Measurements from ENCODE around the gene RAD52. TPM values are rescaled to one million over a fixed set of nuclear protein-coding genes. Genes with fewer than 3 reads are reported as not detected.
A peak's percentile ranks its signal among the peaks of the same experiment; 100 is the strongest.

RAD52 gene
- polyA plus RNA-seq, 3 donors = 0.79 to 14.3 (median 1.1) TPM

- Histone ChIP-seq H3K4me2 (replicated peaks; ENCODE audit: extremely low read depth, low read length, poor library complexity, severe bottlenecking) (no peak overlapping the region), H3K36me3 (replicated peaks in 1 of 2; ENCODE audit: control insufficient read depth in 1 of 2, insufficient read depth in 2 of 2, low read length in 2 of 2) (no peaks in the 10 kb centered on the region), H2AFZ (ENCODE audit: insufficient read depth, low read depth, low read length, poor library complexity, severe bottlenecking) (no peak overlapping the region), H3K79me2 (ENCODE audit: insufficient read depth, low read length) (no peaks in the 10 kb centered on the region), H3K4me3 (replicated peaks in 1 of 3; ENCODE audit: low read depth in 2 of 3, low read length in 3 of 3) (no peak overlapping the region), H3K9ac (ENCODE audit: insufficient read depth, low read length, poor library complexity, severe bottlenecking) (no peak overlapping the region), H3K27ac (ENCODE audit: low read depth in 1 of 2, low read length in 2 of 2) (no peak overlapping the region), H3K27me3 (ENCODE audit: control insufficient read depth in 2 of 2, insufficient read depth in 2 of 2, low read length in 2 of 2) (no peaks in the 10 kb centered on the region), H4K20me1 (ENCODE audit: insufficient read depth, low read length) (no peaks in the 10 kb centered on the region), H3K9me3 (replicated peaks in 1 of 2; ENCODE audit: control insufficient read depth in 1 of 2, insufficient read depth in 1 of 2, low read length in 2 of 2) (no peaks in the 10 kb centered on the region), H3K4me1 (ENCODE audit: control insufficient read depth in 1 of 2, insufficient read depth in 2 of 2, low read length in 2 of 2) (peaks cover 5 to 6% of the 10 kb centered on the region in 2 donors)
- TF ChIP-seq, protein P1, sequence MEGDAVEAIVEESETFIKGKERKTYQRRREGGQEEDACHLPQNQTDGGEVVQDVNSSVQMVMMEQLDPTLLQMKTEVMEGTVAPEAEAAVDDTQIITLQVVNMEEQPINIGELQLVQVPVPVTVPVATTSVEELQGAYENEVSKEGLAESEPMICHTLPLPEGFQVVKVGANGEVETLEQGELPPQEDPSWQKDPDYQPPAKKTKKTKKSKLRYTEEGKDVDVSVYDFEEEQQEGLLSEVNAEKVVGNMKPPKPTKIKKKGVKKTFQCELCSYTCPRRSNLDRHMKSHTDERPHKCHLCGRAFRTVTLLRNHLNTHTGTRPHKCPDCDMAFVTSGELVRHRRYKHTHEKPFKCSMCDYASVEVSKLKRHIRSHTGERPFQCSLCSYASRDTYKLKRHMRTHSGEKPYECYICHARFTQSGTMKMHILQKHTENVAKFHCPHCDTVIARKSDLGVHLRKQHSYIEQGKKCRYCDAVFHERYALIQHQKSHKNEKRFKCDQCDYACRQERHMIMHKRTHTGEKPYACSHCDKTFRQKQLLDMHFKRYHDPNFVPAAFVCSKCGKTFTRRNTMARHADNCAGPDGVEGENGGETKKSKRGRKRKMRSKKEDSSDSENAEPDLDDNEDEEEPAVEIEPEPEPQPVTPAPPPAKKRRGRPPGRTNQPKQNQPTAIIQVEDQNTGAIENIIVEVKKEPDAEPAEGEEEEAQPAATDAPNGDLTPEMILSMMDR (IDR thresholded peaks at IDR 0.05) = no peak
- H3K4me1 Mint-ChIP-seq = peaks cover 7% of the 10 kb centered on the region
- peaks cover 0 to 3% (median 0%) of the 10 kb centered on the region in 7 donors for H3K9me3 Mint-ChIP-seq
- peak overlapping the region in 1 of 7 donors; percentile 49 for H3K27ac Mint-ChIP-seq
- intact Hi-C loops (cut with micrococcal nuclease) = no loop called here
- DNase-seq = peak; percentile 18 to 48 (median 35)
- H3K36me3 Mint-ChIP-seq = no peaks in the 10 kb centered on the region
- no peak overlapping the region for H3K4me3 Mint-ChIP-seq
- peaks cover 0 to under 1% (median 0%) of the 10 kb centered on the region in 3 donors for H3K27me3 Mint-ChIP-seq (ENCODE audit: low read depth in 3 of 3)
- no CpG with 5 or more reads among the region's 6 CpGs for WGBS (ENCODE audit: insufficient coverage)
Observed at GRCh38 chr12:966724-967123, 17.2 kb upstream of the RAD52 start.

DNA sequence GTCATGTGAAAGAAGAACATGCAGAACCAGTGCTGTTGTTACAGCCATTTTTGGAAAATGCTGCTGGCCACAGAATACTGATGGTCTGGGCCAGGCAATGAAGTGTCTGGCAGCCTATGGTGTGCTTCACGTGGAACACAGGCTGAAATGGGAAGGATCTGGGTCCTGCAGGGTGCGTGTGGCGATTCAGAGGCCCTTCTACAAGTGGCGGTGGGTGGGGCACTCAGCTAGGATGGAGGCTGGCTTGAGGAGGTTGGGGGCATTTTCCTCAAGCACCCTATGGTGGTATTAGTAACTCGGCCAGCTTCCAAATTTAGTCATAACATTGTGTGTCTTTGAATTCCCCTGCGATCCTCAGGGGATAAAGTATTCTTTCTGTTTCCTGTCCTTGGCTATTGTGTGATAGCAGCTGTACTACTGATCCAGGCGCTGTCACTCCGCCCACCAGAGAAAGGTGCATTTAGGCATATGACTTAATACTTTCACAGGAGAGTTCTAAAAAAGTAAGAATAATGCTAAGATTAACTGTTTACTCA lies 9.2 kb upstream of the RAD52 start:
- Histone ChIP-seq H3K27ac (ENCODE audit: low read depth in 1 of 2, low read length in 2 of 2) (no peak overlapping the region), H2AFZ (ENCODE audit: insufficient read depth, low read depth, low read length, poor library complexity, severe bottlenecking) (no peak overlapping the region), H3K4me3 (replicated peaks in 1 of 3; ENCODE audit: low read depth in 2 of 3, low read length in 3 of 3) (no peak overlapping the region), H3K36me3 (replicated peaks in 1 of 2; ENCODE audit: control insufficient read depth in 1 of 2, insufficient read depth in 2 of 2, low read length in 2 of 2) (no peaks in the 10 kb centered on the region), H3K9ac (ENCODE audit: insufficient read depth, low read length, poor library complexity, severe bottlenecking) (no peak overlapping the region), H4K20me1 (ENCODE audit: insufficient read depth, low read length) (no peaks in the 10 kb centered on the region), H3K9me3 (replicated peaks in 1 of 2; ENCODE audit: control insufficient read depth in 1 of 2, insufficient read depth in 1 of 2, low read length in 2 of 2) (no peaks in the 10 kb centered on the region), H3K27me3 (ENCODE audit: control insufficient read depth in 2 of 2, insufficient read depth in 2 of 2, low read length in 2 of 2) (no peaks in the 10 kb centered on the region), H3K4me1 (ENCODE audit: control insufficient read depth in 1 of 2, insufficient read depth in 2 of 2, low read length in 2 of 2) (peaks cover 0 to 2% of the 10 kb centered on the region in 2 donors), H3K4me2 (replicated peaks; ENCODE audit: extremely low read depth, low read length, poor library complexity, severe bottlenecking) (no peak overlapping the region), H3K79me2 (ENCODE audit: insufficient read depth, low read length) (no peaks in the 10 kb centered on the region)
- DNase-seq = no peak
- intact Hi-C loops (cut with micrococcal nuclease) = loop anchor here in 1 of 2 donors (10.0 kb wide), 1 partner anchor 64 kb away; no protein-coding TSS in a partner anchor
- Mint-ChIP-seq H3K9me3 (peaks cover 0 to 2% (median 0%) of the 10 kb centered on the region in 7 donors), H3K27ac (no peak overlapping the region), H3K4me1 (peaks cover 2% of the 10 kb centered on the region), H3K36me3 (no peaks in the 10 kb centered on the region), H3K27me3 (ENCODE audit: low read depth in 3 of 3) (peaks cover 0 to 5% (median 2%) of the 10 kb centered on the region in 3 donors), H3K4me3 (no peak overlapping the region)
- WGBS (ENCODE audit: insufficient coverage) = 97% methylated on average over 6 of the region's 8 CpGs
- TF ChIP-seq, protein P1 (IDR thresholded peaks at IDR 0.05) = no peak

All from CD14-positive monocyte (primary cell).